ENCODE data around the gene ST6GALNAC3. TPM values are rescaled to one million over a fixed set of nuclear protein-coding genes. Genes with fewer than 3 reads are reported as not detected.

ST6GALNAC3 gene
- total RNA-seq, 1 experiment from 2014 or later: 0.82 TPM

DNA sequence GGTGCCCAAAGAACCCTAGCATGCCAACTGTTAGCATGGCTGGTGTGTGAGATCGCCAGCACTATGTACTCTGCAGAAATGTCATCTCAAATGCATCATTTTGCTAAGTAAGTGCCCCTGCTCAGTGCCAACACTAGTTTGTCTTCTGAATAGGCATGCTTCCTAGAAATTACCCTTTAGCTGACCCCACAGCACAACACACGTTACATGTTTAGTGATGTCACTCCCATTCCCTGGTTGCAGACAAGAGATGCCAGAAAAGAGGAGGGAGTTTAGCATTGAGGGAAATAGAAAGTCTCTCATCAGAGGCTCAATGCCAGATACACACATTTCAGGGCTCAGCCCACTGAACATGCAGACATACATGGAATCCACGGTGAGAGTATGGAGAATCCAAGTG is 9.3 kb upstream of the ST6GALNAC3 start:
- Mint-ChIP-seq H3K9me3 (ENCODE audit: unreplicated experiment) (no peaks in the 10 kb centered on the region), H3K4me1 (ENCODE audit: insufficient read depth, unreplicated experiment) (peaks cover 8% of the 10 kb centered on the region), H3K4me3 (ENCODE audit: unreplicated experiment) (no peak overlapping the region), H3K27me3 (ENCODE audit: insufficient read depth, unreplicated experiment) (no peaks in the 10 kb centered on the region), H3K36me3 (ENCODE audit: insufficient read depth, unreplicated experiment) (no peaks in the 10 kb centered on the region), H3K27ac (ENCODE audit: low read depth, unreplicated experiment) (no peak overlapping the region)
- ChIA-PET CTCF (interaction anchor here (0.9 kb wide), 1 partner anchor 18 kb away, joined by 3 read pairs; no protein-coding TSS in a partner anchor), POLR2A (interaction anchor here (0.9 kb wide), 1 partner anchor 17 kb away, joined by 3 read pairs; no protein-coding TSS in a partner anchor)
- intact Hi-C loops (cut with micrococcal nuclease): no loop called here
- no TSS peak for BruUV-seq (replicated peaks)
- TF ChIP-seq, protein P1, sequence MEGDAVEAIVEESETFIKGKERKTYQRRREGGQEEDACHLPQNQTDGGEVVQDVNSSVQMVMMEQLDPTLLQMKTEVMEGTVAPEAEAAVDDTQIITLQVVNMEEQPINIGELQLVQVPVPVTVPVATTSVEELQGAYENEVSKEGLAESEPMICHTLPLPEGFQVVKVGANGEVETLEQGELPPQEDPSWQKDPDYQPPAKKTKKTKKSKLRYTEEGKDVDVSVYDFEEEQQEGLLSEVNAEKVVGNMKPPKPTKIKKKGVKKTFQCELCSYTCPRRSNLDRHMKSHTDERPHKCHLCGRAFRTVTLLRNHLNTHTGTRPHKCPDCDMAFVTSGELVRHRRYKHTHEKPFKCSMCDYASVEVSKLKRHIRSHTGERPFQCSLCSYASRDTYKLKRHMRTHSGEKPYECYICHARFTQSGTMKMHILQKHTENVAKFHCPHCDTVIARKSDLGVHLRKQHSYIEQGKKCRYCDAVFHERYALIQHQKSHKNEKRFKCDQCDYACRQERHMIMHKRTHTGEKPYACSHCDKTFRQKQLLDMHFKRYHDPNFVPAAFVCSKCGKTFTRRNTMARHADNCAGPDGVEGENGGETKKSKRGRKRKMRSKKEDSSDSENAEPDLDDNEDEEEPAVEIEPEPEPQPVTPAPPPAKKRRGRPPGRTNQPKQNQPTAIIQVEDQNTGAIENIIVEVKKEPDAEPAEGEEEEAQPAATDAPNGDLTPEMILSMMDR (IDR thresholded peaks at IDR 0.05; ENCODE audit: unreplicated experiment): no peak
- no peak for DNase-seq (ENCODE audit: unreplicated experiment)

DNA sequence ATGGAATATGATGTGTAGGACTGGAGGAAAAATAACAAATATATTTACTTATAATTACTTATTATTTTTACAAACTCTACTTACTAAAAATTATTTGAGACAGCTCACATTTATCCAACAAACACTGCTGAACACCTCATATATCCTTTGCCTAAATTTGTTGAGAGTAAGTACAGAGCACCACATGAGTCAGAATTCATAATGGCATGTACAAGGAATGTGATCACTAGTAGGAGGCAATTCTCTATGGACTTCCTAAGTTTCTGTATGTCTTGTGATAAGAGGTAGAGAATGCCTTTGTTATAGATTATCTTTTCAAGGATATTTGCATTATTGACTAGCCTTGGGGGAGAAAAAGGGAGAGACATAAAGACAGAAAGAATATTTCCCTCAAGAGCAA is 8.2 kb upstream of the ST6GALNAC3 start:
- H3K27ac Mint-ChIP-seq (ENCODE audit: low read depth, unreplicated experiment): no peak overlapping the region
- CTCF ChIA-PET: no interaction called here
- H3K27me3 Mint-ChIP-seq (ENCODE audit: insufficient read depth, unreplicated experiment): no peaks in the 10 kb centered on the region

DNA sequence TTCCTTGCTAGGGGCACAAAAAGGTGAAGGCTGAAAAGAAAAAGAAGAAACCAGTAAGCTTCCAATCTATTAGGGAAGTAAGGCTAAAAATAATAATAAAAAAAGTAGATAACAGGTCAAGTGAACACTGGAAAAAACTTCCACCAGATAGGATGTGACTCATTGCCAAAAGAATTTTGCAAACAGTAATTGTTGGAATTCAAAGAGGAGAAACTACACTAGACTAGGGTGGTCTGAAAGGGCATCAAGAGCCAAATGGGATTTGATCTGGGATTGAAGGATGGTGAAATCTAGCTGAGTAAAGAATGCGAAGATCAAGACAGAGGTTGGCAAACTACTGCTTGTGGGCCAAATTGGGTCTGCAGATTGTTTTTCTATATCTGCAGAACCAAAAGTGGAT is 6.0 kb upstream of the ST6GALNAC3 start:
- BruUV-seq (replicated peaks): no TSS peak
- Mint-ChIP-seq H3K4me3 (ENCODE audit: unreplicated experiment) (no peak overlapping the region), H3K27ac (ENCODE audit: low read depth, unreplicated experiment) (no peak overlapping the region), H3K4me1 (ENCODE audit: insufficient read depth, unreplicated experiment) (peaks cover 8% of the 10 kb centered on the region), H3K27me3 (ENCODE audit: insufficient read depth, unreplicated experiment) (no peaks in the 10 kb centered on the region), H3K9me3 (ENCODE audit: unreplicated experiment) (no peaks in the 10 kb centered on the region), H3K36me3 (ENCODE audit: insufficient read depth, unreplicated experiment) (no peaks in the 10 kb centered on the region)
- intact Hi-C loops (cut with micrococcal nuclease): no loop called here
- TF ChIP-seq, protein P1 (IDR thresholded peaks at IDR 0.05; ENCODE audit: unreplicated experiment): no peak
- DNase-seq (ENCODE audit: unreplicated experiment): peak; percentile 28
- ChIA-PET CTCF (no interaction called here), POLR2A (no interaction called here)

More for the DNA sequence above, 8.2 kb upstream of the ST6GALNAC3 start:
- H3K36me3 Mint-ChIP-seq (ENCODE audit: insufficient read depth, unreplicated experiment): no peaks in the 10 kb centered on the region
- intact Hi-C loops (cut with micrococcal nuclease): no loop called here
- DNase-seq (ENCODE audit: unreplicated experiment): no peak
- BruUV-seq (replicated peaks): no TSS peak
- H3K9me3 Mint-ChIP-seq (ENCODE audit: unreplicated experiment): no peaks in the 10 kb centered on the region
- H3K4me1 Mint-ChIP-seq (ENCODE audit: insufficient read depth, unreplicated experiment): peaks cover 8% of the 10 kb centered on the region
- POLR2A ChIA-PET: interaction anchor here (0.9 kb wide), 1 partner anchor 18 kb away, joined by 3 read pairs; no protein-coding TSS in a partner anchor
- TF ChIP-seq, protein P1 (IDR thresholded peaks at IDR 0.05; ENCODE audit: unreplicated experiment): no peak
- H3K4me3 Mint-ChIP-seq (ENCODE audit: unreplicated experiment): no peak overlapping the region

DNA sequence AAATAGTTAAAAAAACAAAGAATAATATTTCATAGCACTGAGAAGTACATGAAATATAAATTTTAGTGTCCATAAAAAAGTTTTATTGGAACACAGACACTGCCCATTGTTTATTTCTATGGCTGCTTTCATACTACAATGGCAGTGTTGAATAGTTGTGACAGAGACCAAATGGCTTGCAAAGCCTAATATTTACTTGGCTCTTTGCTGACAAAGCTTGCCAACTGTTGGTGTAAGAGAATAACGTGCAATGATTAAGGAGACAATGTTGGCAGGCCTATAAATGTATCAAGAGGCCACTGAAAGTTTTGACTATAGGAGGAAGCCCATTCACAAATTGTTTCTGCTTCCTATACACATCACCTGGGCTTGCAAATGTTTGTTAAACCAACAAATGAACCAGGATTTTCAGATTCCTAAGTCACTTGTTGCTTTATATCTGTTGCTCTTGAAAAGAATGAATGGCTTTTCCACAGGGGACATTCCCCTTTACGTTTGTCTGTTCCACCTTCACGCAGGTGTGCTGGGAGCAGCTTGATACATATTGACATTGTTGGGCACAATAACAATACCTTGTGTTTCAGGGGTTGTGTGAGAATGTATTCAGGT is 5.5 kb upstream of the ST6GALNAC3 start:
- TF ChIP-seq, protein P1 (IDR thresholded peaks at IDR 0.05; ENCODE audit: unreplicated experiment): no peak
- BruUV-seq (replicated peaks): no TSS peak
- Mint-ChIP-seq H3K9me3 (ENCODE audit: unreplicated experiment) (no peaks in the 10 kb centered on the region), H3K4me1 (ENCODE audit: insufficient read depth, unreplicated experiment) (peaks cover 8% of the 10 kb centered on the region), H3K4me3 (ENCODE audit: unreplicated experiment) (no peak overlapping the region), H3K27me3 (ENCODE audit: insufficient read depth, unreplicated experiment) (no peaks in the 10 kb centered on the region), H3K36me3 (ENCODE audit: insufficient read depth, unreplicated experiment) (no peaks in the 10 kb centered on the region), H3K27ac (ENCODE audit: low read depth, unreplicated experiment) (no peak overlapping the region)
- POLR2A ChIA-PET: no interaction called here
- intact Hi-C loops (cut with micrococcal nuclease): no loop called here
- no peak for DNase-seq (ENCODE audit: unreplicated experiment)
- CTCF ChIA-PET: interaction anchor here (0.5 kb wide), 1 partner anchor 1057 kb away, joined by 3 read pairs; no protein-coding TSS in a partner anchor

Data from MCF 10A (cell line).